ENCODE data around the gene DTNB. TPM values are rescaled to one million over a fixed set of nuclear protein-coding genes. Genes with fewer than 3 reads are reported as not detected.

The DTNB gene
- total and polyA plus RNA-seq, 10 of the 15 experiments (the other 5 are each of a cell fraction or from before 2014, with no cell fraction given): 4.5 to 30.6 (median 11.9) TPM

GRCh38 chr2:25368660-25369059, 304.7 kb downstream of the DTNB start:
- SMC1A ChIA-PET (ENCODE audit: uncharacterized antibody, unreplicated experiment): interaction anchor here (0.6 to 2.6 kb wide), 3 partner anchors 11 to 50 kb away, joined by 3 to 7 read pairs (median 3); no protein-coding TSS in a partner anchor
- intact Hi-C loops (cut with micrococcal nuclease; ENCODE audit: unreplicated experiment) (no loop called here), in situ Hi-C loops (cut with MboI) (no loop called here)
- Histone ChIP-seq H3K9me3 (replicated peaks; ENCODE audit: control insufficient read depth, insufficient read depth, low read length) (no peaks in the 10 kb centered on the region), H3K36me3 (ENCODE audit: control insufficient read depth in 2 of 2, insufficient read depth in 2 of 2, low read length in 1 of 2) (no peaks in the 10 kb centered on the region), H3K27ac (ENCODE audit: control insufficient read depth, insufficient read depth) (no peak overlapping the region), H4K20me1 (ENCODE audit: control insufficient read depth, insufficient read depth) (no peaks in the 10 kb centered on the region), H3K4me2 (ENCODE audit: control insufficient read depth, insufficient read depth) (no peak overlapping the region), H3K79me2 (ENCODE audit: control insufficient read depth, insufficient read depth, low read length) (no peaks in the 10 kb centered on the region), H3K27me3 (replicated peaks in 1 of 2; ENCODE audit: control insufficient read depth in 2 of 2, insufficient read depth in 2 of 2, low read length in 1 of 2) (no peaks in the 10 kb centered on the region), H3K9ac (ENCODE audit: control insufficient read depth, insufficient read depth, low read length) (no peak overlapping the region), H3K4me1 (ENCODE audit: control insufficient read depth, insufficient read depth, low read length) (peaks cover 9% of the 10 kb centered on the region), H3K4me3 (no peak overlapping the region), H2AFZ (ENCODE audit: control insufficient read depth, low read depth, low read length) (no peak overlapping the region)
- POLR2A ChIA-PET: interaction anchor here (0.7 to 1.0 kb wide), 2 partner anchors 19 to 48 kb away, joined by 3 to 4 read pairs; no protein-coding TSS in a partner anchor
- WGBS (ENCODE audit: insufficient coverage, insufficient replicate concordance, low lambda C conversion rate, missing lambda C conversion rate): 80% methylated on average over 4 of the region's 4 CpGs
- CTCF ChIA-PET: interaction anchor here (1.3 to 8.6 kb wide), 2 partner anchors 9 to 92 kb away, joined by 3 to 126 read pairs; no protein-coding TSS in a partner anchor
- TF ChIP-seq EED (IDR thresholded peaks at IDR 0.05; ENCODE audit: low read depth): no peak
- no peak for TF ChIP-seq ZSCAN29 (IDR thresholded peaks at IDR 0.05)
- TF ChIP-seq RELA (IDR thresholded peaks at IDR 0.05; ENCODE audit: borderline replicate concordance, partially characterized antibody): no peak
- TF ChIP-seq MEF2A (IDR thresholded peaks at IDR 0.05; ENCODE audit: insufficient read depth, low read depth, low read length): no peak
- no peak for TF ChIP-seq KLF5 (IDR thresholded peaks at IDR 0.05; ENCODE audit: partially characterized antibody)
- BruUV-seq (replicated peaks): no TSS peak
- ATAC-seq: no peak
- no peak for FAIRE-seq
- no peak for DNase-seq (ENCODE audit: low read depth, low spot score)
- RAD21 ChIA-PET (ENCODE audit: unreplicated experiment): no interaction called here

DNA sequence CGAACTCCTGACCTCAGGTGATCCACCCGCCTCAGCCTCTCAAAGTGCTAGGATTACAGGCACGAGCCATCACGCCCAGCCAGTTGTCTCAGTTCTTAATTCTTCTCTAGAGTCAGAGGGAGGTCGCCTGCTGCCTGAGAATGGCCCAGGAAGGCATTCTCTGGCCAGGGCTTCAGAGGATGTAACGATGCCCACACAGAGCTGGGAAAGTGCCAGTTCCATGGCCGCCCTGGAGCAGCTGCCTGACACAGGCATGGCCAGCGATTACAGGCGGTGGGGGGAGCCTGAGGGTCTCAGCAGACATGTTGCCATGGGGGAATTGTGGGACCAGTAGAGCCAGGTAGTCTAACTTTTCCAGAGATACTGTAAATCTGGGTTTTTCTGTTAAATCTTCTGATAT, 306.1 kb downstream of the DTNB start:
- no peak for FAIRE-seq
- peaks cover 9% of the 10 kb centered on the region for H3K4me1 ChIP-seq (ENCODE audit: control insufficient read depth, insufficient read depth, low read length)

More for the DNA sequence above, 306.1 kb downstream of the DTNB start:
- Histone ChIP-seq H3K9me3 (replicated peaks; ENCODE audit: control insufficient read depth, insufficient read depth, low read length) (no peaks in the 10 kb centered on the region), H3K9ac (ENCODE audit: control insufficient read depth, insufficient read depth, low read length) (no peak overlapping the region), H3K4me2 (ENCODE audit: control insufficient read depth, insufficient read depth) (no peak overlapping the region), H4K20me1 (ENCODE audit: control insufficient read depth, insufficient read depth) (no peaks in the 10 kb centered on the region), H3K4me3 (no peak overlapping the region), H3K79me2 (ENCODE audit: control insufficient read depth, insufficient read depth, low read length) (no peaks in the 10 kb centered on the region), H2AFZ (ENCODE audit: control insufficient read depth, low read depth, low read length) (no peak overlapping the region), H3K27ac (ENCODE audit: control insufficient read depth, insufficient read depth) (no peak overlapping the region), H3K27me3 (replicated peaks in 1 of 2; ENCODE audit: control insufficient read depth in 2 of 2, insufficient read depth in 2 of 2, low read length in 1 of 2) (no peaks in the 10 kb centered on the region), H3K36me3 (ENCODE audit: control insufficient read depth in 2 of 2, insufficient read depth in 2 of 2, low read length in 1 of 2) (no peaks in the 10 kb centered on the region)
- DNase-seq (ENCODE audit: low read depth, low spot score): no peak
- ChIA-PET SMC1A (ENCODE audit: uncharacterized antibody, unreplicated experiment) (interaction anchor here (1.1 to 3.1 kb wide), 2 partner anchors 51 to 69 kb away, joined by 4 to 13 read pairs; no protein-coding TSS in a partner anchor), POLR2A (interaction anchor here (1.2 kb wide), 1 partner anchor 8 kb away, joined by 4 read pairs; no protein-coding TSS in a partner anchor), RAD21 (ENCODE audit: unreplicated experiment) (no interaction called here), CTCF (interaction anchor here (1.2 to 8.6 kb wide), 3 partner anchors 10 to 91 kb away, joined by 3 to 126 read pairs (median 7); no protein-coding TSS in a partner anchor)
- TF ChIP-seq TAF1 (IDR thresholded peaks at IDR 0.05; ENCODE audit: borderline replicate concordance, low read depth, low read length) (no peak), DPF2 (IDR thresholded peaks at IDR 0.05) (no peak), FOXK2 (IDR thresholded peaks at IDR 0.05) (no peak)
- intact Hi-C loops (cut with micrococcal nuclease; ENCODE audit: unreplicated experiment) (no loop called here), in situ Hi-C loops (cut with MboI) (no loop called here)
- WGBS (ENCODE audit: insufficient coverage, insufficient replicate concordance, low lambda C conversion rate, missing lambda C conversion rate): 86% methylated on average over 9 of the region's 9 CpGs
- no TSS peak for BruUV-seq (replicated peaks)
- no peak for ATAC-seq

Data from GM12878 (cell line).